PC-3 (cell line): ENCODE measurements around the gene ZNF732.

ENCODE experiments used
- EZH2 ChIP-seq: fragments of 300-600 bp; sonication (generic); IDR thresholded peaks from one replicate; pipeline ENCODE4 v1.6.1; 2017; ENCODE audit warnings: antibody characterized with exemption, mild to moderate bottlenecking, low read length; ENCODE audit not compliant: unreplicated experiment
- EZH2phosphoT487 ChIP-seq: fragments of 300-600 bp; sonication (generic); IDR thresholded peaks from 2 replicates; pipeline ENCODE4 v1.6.1; 2018; ENCODE audit warnings: mild to moderate bottlenecking, antibody characterized with exemption, low read length, borderline replicate concordance
- TF ChIP-seq, protein P1 (sequence below): fragments of 300-600 bp; sonication (generic); conservative IDR thresholded peaks from 2 replicates; pipeline ENCODE4 v1.5.1; 2017; ENCODE audit warnings: antibody characterized with exemption, low read depth, mild to moderate bottlenecking, low read length

DNA sequence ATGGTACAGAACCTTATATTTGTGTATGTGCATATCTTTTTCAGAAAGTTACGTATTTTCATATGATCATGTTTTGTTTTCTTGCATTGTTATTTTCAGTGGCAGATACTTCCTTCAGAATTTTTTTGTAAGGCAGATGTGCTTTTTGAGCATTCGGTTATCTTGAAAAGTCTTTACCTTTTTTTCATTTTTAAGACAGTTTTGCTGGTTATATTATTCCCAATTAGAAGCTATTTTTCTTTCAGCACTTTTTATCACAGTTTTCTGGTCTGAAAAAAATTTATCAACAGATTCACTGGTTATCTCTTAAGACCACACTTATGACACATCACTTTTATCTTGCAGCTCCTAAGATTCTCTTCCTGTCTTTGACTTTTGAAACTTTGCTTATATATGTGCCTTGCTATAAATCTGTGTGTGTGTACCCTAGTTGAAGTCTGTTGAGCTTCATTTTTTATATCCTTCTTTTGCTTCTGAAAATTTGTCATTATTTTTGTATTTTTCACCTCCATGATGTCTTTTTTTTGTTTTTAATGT is 53.1 kb downstream of the ZNF732 start:
- TF ChIP-seq, protein P1, sequence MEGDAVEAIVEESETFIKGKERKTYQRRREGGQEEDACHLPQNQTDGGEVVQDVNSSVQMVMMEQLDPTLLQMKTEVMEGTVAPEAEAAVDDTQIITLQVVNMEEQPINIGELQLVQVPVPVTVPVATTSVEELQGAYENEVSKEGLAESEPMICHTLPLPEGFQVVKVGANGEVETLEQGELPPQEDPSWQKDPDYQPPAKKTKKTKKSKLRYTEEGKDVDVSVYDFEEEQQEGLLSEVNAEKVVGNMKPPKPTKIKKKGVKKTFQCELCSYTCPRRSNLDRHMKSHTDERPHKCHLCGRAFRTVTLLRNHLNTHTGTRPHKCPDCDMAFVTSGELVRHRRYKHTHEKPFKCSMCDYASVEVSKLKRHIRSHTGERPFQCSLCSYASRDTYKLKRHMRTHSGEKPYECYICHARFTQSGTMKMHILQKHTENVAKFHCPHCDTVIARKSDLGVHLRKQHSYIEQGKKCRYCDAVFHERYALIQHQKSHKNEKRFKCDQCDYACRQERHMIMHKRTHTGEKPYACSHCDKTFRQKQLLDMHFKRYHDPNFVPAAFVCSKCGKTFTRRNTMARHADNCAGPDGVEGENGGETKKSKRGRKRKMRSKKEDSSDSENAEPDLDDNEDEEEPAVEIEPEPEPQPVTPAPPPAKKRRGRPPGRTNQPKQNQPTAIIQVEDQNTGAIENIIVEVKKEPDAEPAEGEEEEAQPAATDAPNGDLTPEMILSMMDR, result no peak
- TF ChIP-seq EZH2 (no peak), EZH2phosphoT487 (no peak)
